Subcutaneous adipose tissue (tissue), 4 donors: Measurements from ENCODE around the gene CCL22. TPM values are rescaled to one million over a fixed set of nuclear protein-coding genes. Genes with fewer than 3 reads are reported as not detected.

Source experiments
- CTCF ChIP-seq: fragments of 450-650 bp; IDR thresholded peaks from one replicate; pipeline ENCODE4 v1.5.1; 2016; ENCODE audit warnings: low read depth, mild to moderate bottlenecking, control low read depth, antibody characterized with exemption, moderate library complexity
- total RNA-seq, 4 donors: library from RNA; depleted of rRNA; stranded (reverse); fragments of >200 nt; gene quantifications; one replicate each; pipeline ENCODE4 v1.1.0, GENCODE V29; 2016

CCL22 gene
- total RNA-seq, 4 donors from 2014 or later: 0.33 to 3.9 TPM; not detected in 2

DNA sequence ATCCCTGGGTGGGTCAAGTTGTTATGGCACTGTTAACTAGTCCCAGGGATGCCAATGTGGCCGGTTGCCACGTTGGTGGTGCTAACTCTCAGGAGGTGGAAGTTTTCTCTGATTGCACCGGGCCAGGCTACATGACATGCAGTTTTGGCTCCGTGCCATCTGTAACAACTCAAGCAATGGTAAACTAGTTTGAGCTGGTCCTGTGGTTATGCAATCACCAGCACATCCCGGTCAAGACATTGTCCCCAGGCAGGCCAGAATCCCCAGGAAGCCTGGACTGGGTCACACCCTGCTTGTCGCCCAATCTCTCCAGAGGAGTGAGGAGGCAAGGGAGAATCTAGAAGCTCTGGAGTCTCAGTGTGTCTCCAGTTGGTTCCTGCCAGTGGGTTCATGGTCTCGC is 35.9 kb downstream of the CCL22 start:
- no peak for TF ChIP-seq CTCF

- no peak for TF ChIP-seq CTCF
These were observed 36.4 kb downstream of the CCL22 start for GRCh38 chr16:57395026-57395425.

- no peak for TF ChIP-seq CTCF
These were observed 38.2 kb downstream of the CCL22 start for GRCh38 chr16:57396786-57397185.

GRCh38 chr16:57401943-57402640 is 43.5 kb downstream of the CCL22 start:
- no peak for TF ChIP-seq CTCF

DNA sequence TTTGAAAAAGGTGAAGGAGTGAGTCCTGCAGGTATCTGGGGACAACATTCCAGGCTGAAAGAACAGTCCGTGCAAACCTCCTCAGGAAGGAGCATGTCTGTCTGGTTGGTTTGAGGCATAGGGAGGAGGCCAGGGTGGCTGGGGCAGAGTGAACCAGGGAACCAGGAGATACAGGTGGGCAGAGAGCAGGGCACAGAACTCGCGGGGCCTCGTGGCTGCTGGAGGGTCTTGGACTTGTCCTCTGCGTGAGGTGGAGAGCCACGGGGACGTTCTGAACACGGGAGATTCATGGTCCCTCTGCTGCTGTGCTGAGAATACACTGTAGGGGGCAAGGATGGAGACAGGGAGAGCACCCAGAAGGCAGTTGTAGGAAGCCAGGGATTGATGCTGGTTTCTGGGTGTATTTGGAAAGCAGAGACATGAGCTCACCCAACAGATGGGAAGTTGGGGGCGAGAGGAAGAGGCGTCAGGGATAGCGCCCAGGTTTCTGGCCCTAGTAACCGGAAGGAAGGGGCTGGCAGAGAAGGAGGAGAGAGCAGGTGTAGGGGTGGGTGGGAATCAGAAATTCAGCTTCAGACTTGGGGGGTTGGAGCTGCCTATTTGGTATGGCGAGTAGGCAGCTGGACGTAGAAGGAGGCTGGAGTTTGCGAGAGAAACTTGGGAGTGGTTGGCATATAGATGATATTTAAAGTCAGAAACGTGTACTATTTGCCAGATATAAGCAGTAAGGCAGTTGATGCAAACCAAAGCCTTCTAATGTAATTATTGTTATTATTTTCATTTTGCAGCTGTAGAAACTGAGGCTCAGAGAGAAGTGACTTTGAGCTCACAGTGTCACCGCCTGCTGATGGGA is 45.6 kb downstream of the CCL22 start, which contains the start of gene CCL17:
TSS of gene CCL17 (plus strand) at position 803 of the 853 bp plus-strand sequence. CDS start 9,166 bp downstream, outside the sequence.
- no peak for TF ChIP-seq CTCF

DNA sequence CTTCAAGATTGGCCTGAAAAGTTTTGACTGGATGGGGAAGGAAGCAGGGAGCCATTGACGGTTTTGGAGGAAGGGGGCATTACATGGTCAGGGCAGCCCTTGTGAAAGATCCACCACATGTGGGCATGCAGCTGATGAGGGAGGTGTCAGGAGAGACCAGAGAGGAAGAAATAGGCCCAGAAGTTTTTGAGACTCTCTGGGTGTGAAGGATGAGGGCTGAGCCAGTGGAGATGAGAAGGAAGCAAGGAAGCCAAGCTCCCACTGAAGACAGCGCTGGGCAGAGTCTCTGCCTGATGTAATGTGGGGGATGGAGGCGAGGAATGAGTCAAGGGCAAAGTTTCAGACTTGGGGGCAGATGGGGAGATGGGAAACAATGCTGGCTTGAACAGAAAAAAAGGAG is 46.5 kb downstream of the CCL22 start:
- no peak for TF ChIP-seq CTCF

DNA sequence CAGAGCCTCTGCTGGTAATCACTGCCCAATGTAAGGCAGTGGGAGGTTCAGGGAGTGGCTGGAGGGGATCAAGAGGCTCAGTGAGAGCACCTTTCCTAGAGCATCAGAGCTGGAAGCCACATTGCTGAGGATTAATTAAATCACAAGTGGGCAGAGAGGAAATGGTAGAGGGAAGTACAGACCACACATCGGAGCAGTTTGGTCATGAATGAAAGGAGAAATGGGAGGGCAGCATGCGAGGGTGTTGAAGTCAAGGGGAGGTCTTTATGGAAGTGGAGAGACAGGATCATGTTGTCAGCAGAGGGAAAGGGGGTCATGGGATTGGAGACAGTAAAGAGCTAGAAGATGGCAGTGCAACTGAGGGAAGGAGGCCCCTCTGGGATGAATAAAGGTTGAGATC is 48.3 kb downstream of the CCL22 start:
- no peak for TF ChIP-seq CTCF
